Liver (tissue), 9 donors: ENCODE data around the gene WDFY3. TPM values are rescaled to one million over a fixed set of nuclear protein-coding genes. Genes with fewer than 3 reads are reported as not detected.

Source experiments
- DNase-seq: peaks from one replicate; pipeline ENCODE4 v3.0.0-alpha.2; 2017; ENCODE audit warnings: low spot score
- H3K27ac ChIP-seq, 2 donors: one replicate each; pipeline ENCODE4 v1.7.0; 2013; ENCODE audit warnings: inconsistent platforms in 2 of 2, low read length in 2 of 2, control low read depth in 1 of 2, low read depth in 1 of 2, mild to moderate bottlenecking in 1 of 2
- H3K27me3 ChIP-seq, 4 donors: one replicate each; pipeline versions ENCODE4 v1.6.1 to v1.7.0; 2013; ENCODE audit warnings: low read length in 3 of 4, inconsistent platforms in 1 of 4, mild to moderate bottlenecking in 1 of 4, moderate library complexity in 1 of 4; ENCODE audit not compliant: control insufficient read depth in 4 of 4, insufficient read depth in 4 of 4
- H3K36me3 ChIP-seq, 4 donors: one replicate each; pipeline versions ENCODE4 v1.6.1 to v1.7.0; 2013; ENCODE audit warnings: low read length in 3 of 4, mild to moderate bottlenecking in 3 of 4, low read depth in 1 of 4, moderate library complexity in 1 of 4; ENCODE audit not compliant: control insufficient read depth in 4 of 4, insufficient read depth in 3 of 4
- H3K4me1 ChIP-seq, 4 donors: one replicate each; pipeline versions ENCODE4 v1.6.1 to v1.7.0; 2013; ENCODE audit warnings: low read length in 3 of 4, mild to moderate bottlenecking in 3 of 4, moderate library complexity in 1 of 4; ENCODE audit not compliant: control insufficient read depth in 4 of 4, insufficient read depth in 4 of 4
- H3K4me3 ChIP-seq, 3 donors: one replicate each; pipeline versions ENCODE4 v1.6.1 to v1.7.0; 2013; ENCODE audit warnings: low read length in 3 of 3, control low read depth in 1 of 3, low read depth in 1 of 3, mild to moderate bottlenecking in 1 of 3
- H3K9ac ChIP-seq, 2 donors: one replicate each; pipeline ENCODE4 v1.7.0; 2013; ENCODE audit warnings: low read length in 2 of 2, mild to moderate bottlenecking in 2 of 2, moderate library complexity in 2 of 2, control low read depth in 1 of 2, low read depth in 1 of 2
- H3K9me3 ChIP-seq, 4 donors: one replicate each; pipeline versions ENCODE4 v1.6.1 to v1.7.0; 2013; ENCODE audit warnings: low read length in 3 of 4; ENCODE audit not compliant: control insufficient read depth in 4 of 4
- ATF3 ChIP-seq: IDR thresholded peaks from 2 replicates; pipeline ENCODE4 v1.6.1; 2016; ENCODE audit warnings: antibody characterized with exemption
- FOXA2 ChIP-seq: IDR thresholded peaks from 2 replicates; pipeline ENCODE4 v1.6.1; 2016; ENCODE audit warnings: antibody characterized with exemption
- GABPA ChIP-seq, 2 donors: IDR thresholded peaks in 1 of 2; conservative IDR thresholded peaks in 1 of 2; 2 replicates each; pipeline ENCODE4 v1.6.1; 2016; ENCODE audit warnings: antibody characterized with exemption in 2 of 2, mild to moderate bottlenecking in 1 of 2, moderate library complexity in 1 of 2
- HNF4G ChIP-seq: IDR thresholded peaks from 2 replicates; pipeline ENCODE4 v1.6.1; 2016; ENCODE audit warnings: antibody characterized with exemption
- JUND ChIP-seq, 2 donors: IDR thresholded peaks; 2 replicates each; pipeline ENCODE4 v1.6.1; 2016; ENCODE audit warnings: antibody characterized with exemption in 2 of 2
- REST ChIP-seq: IDR thresholded peaks from 2 replicates; pipeline ENCODE4 v1.6.1; 2016; ENCODE audit warnings: antibody characterized with exemption, mild to moderate bottlenecking
- WGBS: extraction: QIAGEN DNeasy Blood & Tissue Kit; methylation state at CpG from one replicate; pipeline ENCODE4 v1.1.7; 2013; 5-methylcytosine and 5-hydroxymethylcytosine counted together
- polyA plus RNA-seq, 2 donors: library from polyadenylated mRNA; stranded (reverse) in 1 of 2; unstranded in 1 of 2; fragments of 200-250 nt in 1 of 2; fragments of >200 nt in 1 of 2; fragmentation: Nextera tagmentation in 1 of 2; extraction: Ambion mirVana in 1 of 2; gene quantifications; one replicate each; pipeline versions ENCODE4 v1.2.1 to v1.2.3, GENCODE V29; 2013 to 2015
- total RNA-seq, 2 donors: library from RNA; depleted of rRNA; stranded (reverse); fragments of >200 nt; gene quantifications; one replicate each; pipeline ENCODE4 v1.2.3, GENCODE V29; 2014
- donor health status: healthy.
- donor health status: healthy.
- donor health status: healthy.
- donor health status: healthy.
- donor health status: healthy.

The WDFY3 gene
- total and polyA plus RNA-seq, 4 donors: 3.2 to 50.5 (median 19.2) TPM

- H3K36me3 ChIP-seq: peaks cover 0 to 5% (median 2%) of the 10 kb centered on the region in 4 donors
- WGBS: 75% methylated on average over 1 of the region's 1 CpG
- no peaks in the 10 kb centered on the region for H3K27me3 ChIP-seq
- no peak overlapping the region for H3K27ac ChIP-seq
- DNase-seq: no peak
- no peak for TF ChIP-seq HNF4G
- no peak for TF ChIP-seq REST
- no peaks in the 10 kb centered on the region for H3K9me3 ChIP-seq
- H3K4me3 ChIP-seq: no peak overlapping the region
- H3K4me1 ChIP-seq: no peaks in the 10 kb centered on the region
- H3K9ac ChIP-seq: no peak overlapping the region
Measured at GRCh38 chr4:84925558-84925957, 40.9 kb downstream of the WDFY3 start.

DNA sequence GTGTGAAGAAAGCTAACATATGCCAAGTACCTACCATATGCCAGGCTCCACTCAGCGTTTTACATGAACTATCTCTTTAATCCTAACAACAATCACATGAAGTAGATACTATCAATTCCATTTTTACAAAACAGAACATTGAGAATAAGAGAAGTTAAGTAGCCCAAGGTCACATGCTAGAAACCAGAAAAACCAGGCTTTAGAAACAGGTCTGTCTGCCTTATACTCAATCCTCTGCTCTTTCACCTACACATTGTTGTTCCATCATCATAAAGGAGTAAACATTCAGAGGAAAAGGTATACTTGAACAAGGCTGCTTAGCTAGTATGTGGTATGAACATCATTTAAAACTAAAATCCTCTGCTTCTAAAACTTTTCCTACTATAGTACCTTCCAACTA, 42.1 kb downstream of the WDFY3 start:
- TF ChIP-seq HNF4G (no peak), FOXA2 (no peak)
- no peak overlapping the region for H3K4me3 ChIP-seq
- H3K9ac ChIP-seq: no peak overlapping the region
- DNase-seq: no peak
- no peaks in the 10 kb centered on the region for H3K4me1 ChIP-seq
- H3K27me3 ChIP-seq: no peaks in the 10 kb centered on the region
- peaks cover 0 to 5% (median 1%) of the 10 kb centered on the region in 4 donors for H3K36me3 ChIP-seq
- no peaks in the 10 kb centered on the region for H3K9me3 ChIP-seq
- no peak overlapping the region for H3K27ac ChIP-seq
- WGBS: 99% methylated on average over 1 of the region's 1 CpG

- Histone ChIP-seq H3K36me3 (peaks cover 0 to 3% (median 0%) of the 10 kb centered on the region in 4 donors), H3K9me3 (no peaks in the 10 kb centered on the region), H3K27ac (no peak overlapping the region), H3K9ac (no peak overlapping the region), H3K4me3 (no peak overlapping the region), H3K4me1 (peaks cover 0 to 4% (median 1%) of the 10 kb centered on the region in 4 donors), H3K27me3 (no peaks in the 10 kb centered on the region)
- whole genome bisulfite sequencing: 70% methylated on average over 3 of the region's 3 CpGs
- TF ChIP-seq JUND (IDR thresholded peaks at IDR 0.05) (no peak), FOXA2 (no peak), ATF3 (peak; percentile 26), GABPA (IDR thresholded peaks at IDR 0.05 in 1 of 2, conservative IDR thresholded peaks at IDR 0.05 in 1 of 2) (peak in 1 of 2 donors; percentile 33), REST (no peak)
- DNase-seq: no peak
Measured at GRCh38 chr4:84920617-84921016, 45.9 kb downstream of the WDFY3 start.
